ENCODE data around the gene ASPN. TPM values are rescaled to one million over a fixed set of nuclear protein-coding genes. Genes with fewer than 3 reads are reported as not detected.

Gene ASPN
- total and polyA plus RNA-seq, 2 donors (not counting 3 experiments of a cell fraction or from before 2014, with no cell fraction given): not detected

GRCh38 chr9:92463984-92464383 lies 18.3 kb downstream of the ASPN start:
- Histone ChIP-seq H3K9me1 (replicated peaks; ENCODE audit: control insufficient read depth, extremely low read depth, insufficient read depth, low read length) (no peaks in the 10 kb centered on the region), H3K36me3 (ENCODE audit: control insufficient read depth in 2 of 2, extremely low read depth in 1 of 2, insufficient read depth in 2 of 2, low read length in 2 of 2) (no peaks in the 10 kb centered on the region), H2AFZ (ENCODE audit: low read depth, low read length) (no peak overlapping the region), H3K27me3 (ENCODE audit: control insufficient read depth in 2 of 2, insufficient read depth in 2 of 2, low read length in 2 of 2) (no peaks in the 10 kb centered on the region), H3K9me3 (replicated peaks; ENCODE audit: control insufficient read depth, insufficient read depth, low read length) (no peaks in the 10 kb centered on the region), H4K20me1 (replicated peaks; ENCODE audit: control insufficient read depth, extremely low read depth, insufficient read depth, low read length) (no peaks in the 10 kb centered on the region), H3K4me2 (ENCODE audit: insufficient read depth, low read length) (no peak overlapping the region), H3K4me1 (ENCODE audit: control insufficient read depth, extremely low read depth, insufficient read depth, low read length) (no peaks in the 10 kb centered on the region), H3K9ac (replicated peaks; ENCODE audit: extremely low read depth, insufficient read depth, low read length) (no peak overlapping the region), H3K27ac (ENCODE audit: insufficient read depth, low read depth, low read length) (no peak overlapping the region), H3K79me2 (ENCODE audit: control insufficient read depth, insufficient read depth, low read length) (no peaks in the 10 kb centered on the region), H3K4me3 (replicated peaks in 1 of 3; ENCODE audit: insufficient read depth in 1 of 3, low read depth in 1 of 3, low read length in 3 of 3) (no peak overlapping the region)
- no peak for DNase-seq (ENCODE audit: low read depth, low spot score)
- dilution Hi-C loops (cut with MboI; ENCODE audit: extremely low pct_ligation_motif_present, low sequenced_read_pairs) (no loop called here), intact Hi-C loops (cut with micrococcal nuclease) (no loop called here)
- ChIA-PET CTCF (no interaction called here), POLR2A (no interaction called here)
- TF ChIP-seq EZH2 (IDR thresholded peaks at IDR 0.05; ENCODE audit: borderline replicate concordance, low read depth, low read length, severe bottlenecking) (no peak), GATA2 (IDR thresholded peaks at IDR 0.05; ENCODE audit: insufficient read depth, insufficient read length, low read depth, low read length) (no peak)
- no TSS peak for BruUV-seq (replicated peaks)
- FAIRE-seq: no peak

GRCh38 chr9:92463387-92463786 lies 18.9 kb downstream of the ASPN start:
- dilution Hi-C loops (cut with MboI; ENCODE audit: extremely low pct_ligation_motif_present, low sequenced_read_pairs) (no loop called here), intact Hi-C loops (cut with micrococcal nuclease) (no loop called here)
- Histone ChIP-seq H3K27me3 (ENCODE audit: control insufficient read depth in 2 of 2, insufficient read depth in 2 of 2, low read length in 2 of 2) (no peaks in the 10 kb centered on the region), H3K79me2 (ENCODE audit: control insufficient read depth, insufficient read depth, low read length) (no peaks in the 10 kb centered on the region), H2AFZ (ENCODE audit: low read depth, low read length) (no peak overlapping the region), H3K4me3 (replicated peaks in 1 of 3; ENCODE audit: insufficient read depth in 1 of 3, low read depth in 1 of 3, low read length in 3 of 3) (no peak overlapping the region), H3K4me2 (ENCODE audit: insufficient read depth, low read length) (no peak overlapping the region), H3K9me3 (replicated peaks; ENCODE audit: control insufficient read depth, insufficient read depth, low read length) (no peaks in the 10 kb centered on the region), H3K4me1 (ENCODE audit: control insufficient read depth, extremely low read depth, insufficient read depth, low read length) (no peaks in the 10 kb centered on the region), H4K20me1 (replicated peaks; ENCODE audit: control insufficient read depth, extremely low read depth, insufficient read depth, low read length) (no peaks in the 10 kb centered on the region), H3K27ac (ENCODE audit: insufficient read depth, low read depth, low read length) (no peak overlapping the region), H3K9me1 (replicated peaks; ENCODE audit: control insufficient read depth, extremely low read depth, insufficient read depth, low read length) (no peaks in the 10 kb centered on the region), H3K36me3 (ENCODE audit: control insufficient read depth in 2 of 2, extremely low read depth in 1 of 2, insufficient read depth in 2 of 2, low read length in 2 of 2) (no peaks in the 10 kb centered on the region), H3K9ac (replicated peaks; ENCODE audit: extremely low read depth, insufficient read depth, low read length) (no peak overlapping the region)
- no peak for DNase-seq (ENCODE audit: low read depth, low spot score)
- BruUV-seq (replicated peaks): no TSS peak
- POLR2A ChIA-PET: no interaction called here
- TF ChIP-seq CTCF (IDR thresholded peaks at IDR 0.05; ENCODE audit: extremely low read depth in 1 of 2, insufficient read depth in 1 of 2, low read depth in 1 of 2, low read length in 2 of 2) (no peak), POLR2A (IDR thresholded peaks at IDR 0.05; ENCODE audit: low read depth, low read length) (no peak), GATA2 (IDR thresholded peaks at IDR 0.05; ENCODE audit: insufficient read depth, insufficient read length, low read depth, low read length) (no peak), POLR2AphosphoS5 (IDR thresholded peaks at IDR 0.05; ENCODE audit: insufficient read depth, low read depth, low read length) (no peak), JUN (IDR thresholded peaks at IDR 0.05; ENCODE audit: borderline replicate concordance, insufficient read depth, insufficient read length, low read depth) (no peak)
- TF ChIP-seq, protein P1, sequence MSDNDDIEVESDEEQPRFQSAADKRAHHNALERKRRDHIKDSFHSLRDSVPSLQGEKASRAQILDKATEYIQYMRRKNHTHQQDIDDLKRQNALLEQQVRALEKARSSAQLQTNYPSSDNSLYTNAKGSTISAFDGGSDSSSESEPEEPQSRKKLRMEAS (IDR thresholded peaks at IDR 0.05; ENCODE audit: insufficient read depth, insufficient read length): no peak
- CTCF ChIA-PET: no interaction called here
- FAIRE-seq: no peak

Data from endothelial cell of umbilical vein (primary cell).